GM23338 (cell line): ENCODE data around the gene TPO.

Experiments
- CREB1 ChIP-seq: fragments of 250-450 bp; sonication (Bioruptor Pico); IDR thresholded peaks from 2 replicates; pipeline ENCODE4 v1.5.0; 2020; ENCODE audit warnings: low read depth, mild to moderate bottlenecking, moderate library complexity
- CTCF ChIP-seq, 2 experiments: fragments of 200-600 bp in 1 of 2; sonication (generic) in 1 of 2; conservative IDR thresholded peaks; 2 replicates each; pipeline versions ENCODE4 v1.5.1 to v1.6.1; 2016 to 2017; ENCODE audit warnings: antibody characterized with exemption in 2 of 2, low read depth in 2 of 2, mild to moderate bottlenecking in 2 of 2, moderate library complexity in 1 of 2
- ETS1 ChIP-seq: IDR thresholded peaks from 2 replicates; pipeline ENCODE4 v1.6.1; 2016; ENCODE audit warnings: antibody characterized with exemption
- EZH2 ChIP-seq: fragments of 200-600 bp; sonication (generic); IDR thresholded peaks from one replicate; pipeline ENCODE4 v1.8.0; 2017; ENCODE audit warnings: antibody characterized with exemption, mild to moderate bottlenecking, low read depth; ENCODE audit not compliant: unreplicated experiment
- EZH2phosphoT487 ChIP-seq: fragments of 200-600 bp; sonication (generic); IDR thresholded peaks from one replicate; pipeline ENCODE4 v1.8.1; 2018; ENCODE audit warnings: antibody characterized with exemption; ENCODE audit not compliant: unreplicated experiment
- JUNB ChIP-seq: IDR thresholded peaks from one replicate; pipeline ENCODE4 v1.6.1; 2016; ENCODE audit warnings: antibody characterized with exemption; ENCODE audit not compliant: unreplicated experiment
- NANOG ChIP-seq: IDR thresholded peaks from 2 replicates; pipeline ENCODE4 v1.6.1; 2016; ENCODE audit warnings: antibody characterized with exemption, borderline replicate concordance
- POLR2AphosphoS5 ChIP-seq: IDR thresholded peaks from 2 replicates; pipeline ENCODE4 v1.6.1; 2016; ENCODE audit warnings: antibody characterized with exemption, low read depth
- REST ChIP-seq: IDR thresholded peaks from one replicate; pipeline ENCODE4 v1.6.1; 2018; ENCODE audit warnings: antibody characterized with exemption; ENCODE audit not compliant: unreplicated experiment
- STAT1 ChIP-seq: IDR thresholded peaks from one replicate; pipeline ENCODE4 v1.6.1; 2016; ENCODE audit warnings: antibody characterized with exemption; ENCODE audit not compliant: unreplicated experiment
- ZNF114 ChIP-seq: fragments of 250-450 bp; sonication (Bioruptor Pico); IDR thresholded peaks from 2 replicates; pipeline ENCODE4 v1.5.0; 2020; ENCODE audit warnings: mild to moderate bottlenecking, moderate library complexity
- ZNF331 ChIP-seq: fragments of 250-450 bp; sonication (Bioruptor Pico); IDR thresholded peaks from 2 replicates; pipeline ENCODE4 v1.5.0; 2020; ENCODE audit warnings: low read depth, mild to moderate bottlenecking, moderate library complexity
- ZNF462 ChIP-seq: fragments of 250-450 bp; sonication (Bioruptor Pico); IDR thresholded peaks from 2 replicates; pipeline ENCODE4 v1.5.0; 2020; ENCODE audit warnings: mild to moderate bottlenecking, moderate library complexity

GRCh38 chr2:1375794-1376193 is 37.5 kb upstream of the TPO start:
- TF ChIP-seq CTCF (conservative IDR thresholded peaks at IDR 0.05; ENCODE audit: low read depth in 2 of 2) (no peak), EZH2phosphoT487 (no peak), POLR2AphosphoS5 (no peak), REST (no peak), EZH2 (no peak), ZNF331 (CRISPR knock-in tag) (no peak), ETS1 (no peak), CREB1 (no peak), ZNF114 (no peak), JUNB (no peak), NANOG (no peak), STAT1 (no peak), ZNF462 (CRISPR knock-in tag) (no peak)
